ENCODE data around the gene DYNLL2. TPM values are rescaled to one million over a fixed set of nuclear protein-coding genes. Genes with fewer than 3 reads are reported as not detected.
A peak's percentile ranks its signal among the peaks of the same experiment; 100 is the strongest.

The DYNLL2 gene
- polyA plus RNA-seq, 2 of the 4 experiments (the other 2 are of a cell fraction): 19.6 to 33.7 TPM

GRCh38 chr17:58110012-58110411 is 26.8 kb downstream of the DYNLL2 start:
- Histone ChIP-seq H3K9me3 (peaks cover 10% of the 10 kb centered on the region; the same call in 2 of the 3 replicates), H3K4me1 (no peaks in the 10 kb centered on the region), H3K4me3 (no peak overlapping the region), H3K4me2 (no peak overlapping the region), H3K27ac (no peak overlapping the region)
- ATAC-seq: no peak
- no peak for DNase-seq (ENCODE audit: low read depth in 1 of 2, low spot score in 1 of 2)
- CTCF ChIA-PET: interaction anchor here (0.6 to 5.5 kb wide), 10 partner anchors 11 to 984 kb away, joined by 3 to 82 read pairs (median 3); no protein-coding TSS in a partner anchor
- WGBS (ENCODE audit: missing lambda C conversion rate): 56% methylated on average over 5 of the region's 5 CpGs
- TF ChIP-seq, protein P1, sequence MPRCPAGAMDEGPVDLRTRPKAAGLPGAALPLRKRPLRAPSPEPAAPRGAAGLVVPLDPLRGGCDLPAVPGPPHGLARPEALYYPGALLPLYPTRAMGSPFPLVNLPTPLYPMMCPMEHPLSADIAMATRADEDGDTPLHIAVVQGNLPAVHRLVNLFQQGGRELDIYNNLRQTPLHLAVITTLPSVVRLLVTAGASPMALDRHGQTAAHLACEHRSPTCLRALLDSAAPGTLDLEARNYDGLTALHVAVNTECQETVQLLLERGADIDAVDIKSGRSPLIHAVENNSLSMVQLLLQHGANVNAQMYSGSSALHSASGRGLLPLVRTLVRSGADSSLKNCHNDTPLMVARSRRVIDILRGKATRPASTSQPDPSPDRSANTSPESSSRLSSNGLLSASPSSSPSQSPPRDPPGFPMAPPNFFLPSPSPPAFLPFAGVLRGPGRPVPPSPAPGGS (IDR thresholded peaks at IDR 0.05): no peak
- TF ChIP-seq, protein P2, sequence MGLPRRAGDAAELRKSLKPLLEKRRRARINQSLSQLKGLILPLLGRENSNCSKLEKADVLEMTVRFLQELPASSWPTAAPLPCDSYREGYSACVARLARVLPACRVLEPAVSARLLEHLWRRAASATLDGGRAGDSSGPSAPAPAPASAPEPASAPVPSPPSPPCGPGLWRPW (IDR thresholded peaks at IDR 0.05): no peak
- TF ChIP-seq BHLHE40 (IDR thresholded peaks at IDR 0.05; ENCODE audit: low read depth, low read length): no peak
- POLR2A ChIA-PET: no interaction called here
- no peak for FAIRE-seq

DNA sequence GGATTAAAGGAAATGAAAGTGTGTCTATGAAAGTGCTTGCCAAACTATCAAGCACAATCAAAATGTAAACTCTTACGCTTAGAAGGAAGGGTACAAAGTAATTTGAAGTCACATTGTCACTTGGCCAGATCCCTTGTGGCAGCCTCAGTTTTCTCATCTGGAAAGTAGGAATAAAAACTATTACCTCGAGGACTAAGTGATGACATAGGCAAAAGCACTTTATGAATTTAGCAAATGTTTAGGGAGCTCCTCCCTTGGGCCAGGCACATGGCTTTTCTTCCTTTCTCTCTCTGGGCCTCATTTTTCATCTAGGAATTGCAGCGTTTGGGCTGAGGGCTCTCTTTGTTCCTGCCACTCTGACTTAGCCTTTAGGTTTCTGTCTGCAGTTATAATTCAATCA is 28.5 kb downstream of the DYNLL2 start:
- ATAC-seq (no peak), FAIRE-seq (no peak), DNase-seq (ENCODE audit: low read depth in 1 of 2, low spot score in 1 of 2) (no peak)
- no peak overlapping the region for H3K27ac ChIP-seq
- peaks cover 10% of the 10 kb centered on the region; the same call in 2 of the 3 replicates for H3K9me3 ChIP-seq
- TF ChIP-seq, protein P3, sequence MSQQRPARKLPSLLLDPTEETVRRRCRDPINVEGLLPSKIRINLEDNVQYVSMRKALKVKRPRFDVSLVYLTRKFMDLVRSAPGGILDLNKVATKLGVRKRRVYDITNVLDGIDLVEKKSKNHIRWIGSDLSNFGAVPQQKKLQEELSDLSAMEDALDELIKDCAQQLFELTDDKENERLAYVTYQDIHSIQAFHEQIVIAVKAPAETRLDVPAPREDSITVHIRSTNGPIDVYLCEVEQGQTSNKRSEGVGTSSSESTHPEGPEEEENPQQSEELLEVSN (IDR thresholded peaks at IDR 0.05; ENCODE audit: borderline replicate concordance, low read depth): no peak
- TF ChIP-seq ESRRA (IDR thresholded peaks at IDR 0.05; ENCODE audit: borderline replicate concordance, low read length): no peak
- TF ChIP-seq, protein P4, sequence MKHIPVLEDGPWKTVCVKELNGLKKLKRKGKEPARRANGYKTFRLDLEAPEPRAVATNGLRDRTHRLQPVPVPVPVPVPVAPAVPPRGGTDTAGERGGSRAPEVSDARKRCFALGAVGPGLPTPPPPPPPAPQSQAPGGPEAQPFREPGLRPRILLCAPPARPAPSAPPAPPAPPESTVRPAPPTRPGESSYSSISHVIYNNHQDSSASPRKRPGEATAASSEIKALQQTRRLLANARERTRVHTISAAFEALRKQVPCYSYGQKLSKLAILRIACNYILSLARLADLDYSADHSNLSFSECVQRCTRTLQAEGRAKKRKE (CRISPR knock-in tag; IDR thresholded peaks at IDR 0.05; ENCODE audit: low read depth): no peak
- TF ChIP-seq JUN (IDR thresholded peaks at IDR 0.05): no peak
- TF ChIP-seq SMC3 (IDR thresholded peaks at IDR 0.05): no peak
- peak; percentile 51 for TF ChIP-seq MAFK (IDR thresholded peaks at IDR 0.05; ENCODE audit: partially characterized antibody)
- no peak overlapping the region for H3K4me3 ChIP-seq
- 39% methylated on average over 3 of the region's 3 CpGs for WGBS (ENCODE audit: missing lambda C conversion rate)
- ChIA-PET POLR2A (interaction anchor here (2.4 kb wide), 1 partner anchor 104 kb away, joined by 5 read pairs; the partner anchor contains the start of gene SRSF1), CTCF (interaction anchor here (0.8 to 5.5 kb wide), 22 partner anchors 11 to 969 kb away, joined by 3 to 82 read pairs (median 7); partner anchors contain the start of gene SRSF1)
- no peaks in the 10 kb centered on the region for H3K4me1 ChIP-seq
- H3K4me2 ChIP-seq: no peak overlapping the region

DNA sequence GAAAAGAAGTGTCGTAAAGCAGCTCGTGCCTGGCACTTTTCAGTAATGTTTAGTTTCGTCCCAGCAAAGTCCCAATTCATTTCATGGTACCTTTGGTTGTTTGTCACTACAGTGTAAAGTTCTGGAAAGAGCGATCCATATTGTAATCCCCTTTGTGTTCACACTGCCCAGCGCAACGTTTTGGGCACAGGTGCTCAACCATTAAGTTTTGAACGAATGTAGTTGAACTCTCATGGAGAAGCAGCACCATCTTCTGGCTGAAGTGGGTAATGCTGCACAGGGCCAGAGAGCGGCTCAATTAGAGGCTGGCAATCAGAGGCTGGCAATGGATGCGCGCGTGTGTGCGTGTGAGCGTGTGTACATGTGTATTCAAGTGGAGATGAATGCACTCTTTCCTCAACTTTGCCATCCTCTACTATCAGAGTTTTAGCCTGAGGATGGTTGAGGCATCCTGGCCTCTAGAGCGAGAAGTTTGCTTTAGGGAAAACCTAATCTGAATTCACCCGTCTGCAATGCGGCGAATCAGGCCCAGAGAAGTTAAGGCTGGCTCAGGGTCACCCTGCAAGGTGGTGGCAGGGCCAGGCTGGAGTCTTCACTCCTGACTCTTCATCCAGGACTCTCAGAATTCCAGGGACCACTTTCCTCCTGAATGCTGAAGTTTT is 29.9 kb downstream of the DYNLL2 start:
- ATAC-seq: peak; percentile 80 to 87
- POLR2A ChIA-PET: interaction anchor here (2.4 kb wide), 1 partner anchor 106 kb away, joined by 5 read pairs; the partner anchor contains the start of gene SRSF1
- peak; percentile 78 to 79 for DNase-seq (ENCODE audit: low read depth in 1 of 2, low spot score in 1 of 2)
- Histone ChIP-seq H3K4me2 (peak overlapping the region; percentile 21; the same call in 1 of the 3 replicates), H3K9me3 (no peaks in the 10 kb centered on the region), H3K27ac (no peak overlapping the region), H3K4me1 (no peaks in the 10 kb centered on the region), H3K4me3 (no peak overlapping the region)
- peak; percentile 77 for FAIRE-seq
- TF ChIP-seq RAD21 (conservative IDR thresholded peaks at IDR 0.05 in 1 of 2, IDR thresholded peaks at IDR 0.05 in 1 of 2): peak; percentile 98 to 99
- TF ChIP-seq SMC3 (IDR thresholded peaks at IDR 0.05): peak; percentile 85
- TF ChIP-seq, protein P5, sequence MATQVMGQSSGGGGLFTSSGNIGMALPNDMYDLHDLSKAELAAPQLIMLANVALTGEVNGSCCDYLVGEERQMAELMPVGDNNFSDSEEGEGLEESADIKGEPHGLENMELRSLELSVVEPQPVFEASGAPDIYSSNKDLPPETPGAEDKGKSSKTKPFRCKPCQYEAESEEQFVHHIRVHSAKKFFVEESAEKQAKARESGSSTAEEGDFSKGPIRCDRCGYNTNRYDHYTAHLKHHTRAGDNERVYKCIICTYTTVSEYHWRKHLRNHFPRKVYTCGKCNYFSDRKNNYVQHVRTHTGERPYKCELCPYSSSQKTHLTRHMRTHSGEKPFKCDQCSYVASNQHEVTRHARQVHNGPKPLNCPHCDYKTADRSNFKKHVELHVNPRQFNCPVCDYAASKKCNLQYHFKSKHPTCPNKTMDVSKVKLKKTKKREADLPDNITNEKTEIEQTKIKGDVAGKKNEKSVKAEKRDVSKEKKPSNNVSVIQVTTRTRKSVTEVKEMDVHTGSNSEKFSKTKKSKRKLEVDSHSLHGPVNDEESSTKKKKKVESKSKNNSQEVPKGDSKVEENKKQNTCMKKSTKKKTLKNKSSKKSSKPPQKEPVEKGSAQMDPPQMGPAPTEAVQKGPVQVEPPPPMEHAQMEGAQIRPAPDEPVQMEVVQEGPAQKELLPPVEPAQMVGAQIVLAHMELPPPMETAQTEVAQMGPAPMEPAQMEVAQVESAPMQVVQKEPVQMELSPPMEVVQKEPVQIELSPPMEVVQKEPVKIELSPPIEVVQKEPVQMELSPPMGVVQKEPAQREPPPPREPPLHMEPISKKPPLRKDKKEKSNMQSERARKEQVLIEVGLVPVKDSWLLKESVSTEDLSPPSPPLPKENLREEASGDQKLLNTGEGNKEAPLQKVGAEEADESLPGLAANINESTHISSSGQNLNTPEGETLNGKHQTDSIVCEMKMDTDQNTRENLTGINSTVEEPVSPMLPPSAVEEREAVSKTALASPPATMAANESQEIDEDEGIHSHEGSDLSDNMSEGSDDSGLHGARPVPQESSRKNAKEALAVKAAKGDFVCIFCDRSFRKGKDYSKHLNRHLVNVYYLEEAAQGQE (IDR thresholded peaks at IDR 0.05): no peak
- no peak for TF ChIP-seq HOXB13 (CRISPR knock-in tag; IDR thresholded peaks at IDR 0.05; ENCODE audit: low read depth)
- TF ChIP-seq ZFP36 (IDR thresholded peaks at IDR 0.05; ENCODE audit: borderline replicate concordance, partially characterized antibody): no peak
- TF ChIP-seq, protein P6, sequence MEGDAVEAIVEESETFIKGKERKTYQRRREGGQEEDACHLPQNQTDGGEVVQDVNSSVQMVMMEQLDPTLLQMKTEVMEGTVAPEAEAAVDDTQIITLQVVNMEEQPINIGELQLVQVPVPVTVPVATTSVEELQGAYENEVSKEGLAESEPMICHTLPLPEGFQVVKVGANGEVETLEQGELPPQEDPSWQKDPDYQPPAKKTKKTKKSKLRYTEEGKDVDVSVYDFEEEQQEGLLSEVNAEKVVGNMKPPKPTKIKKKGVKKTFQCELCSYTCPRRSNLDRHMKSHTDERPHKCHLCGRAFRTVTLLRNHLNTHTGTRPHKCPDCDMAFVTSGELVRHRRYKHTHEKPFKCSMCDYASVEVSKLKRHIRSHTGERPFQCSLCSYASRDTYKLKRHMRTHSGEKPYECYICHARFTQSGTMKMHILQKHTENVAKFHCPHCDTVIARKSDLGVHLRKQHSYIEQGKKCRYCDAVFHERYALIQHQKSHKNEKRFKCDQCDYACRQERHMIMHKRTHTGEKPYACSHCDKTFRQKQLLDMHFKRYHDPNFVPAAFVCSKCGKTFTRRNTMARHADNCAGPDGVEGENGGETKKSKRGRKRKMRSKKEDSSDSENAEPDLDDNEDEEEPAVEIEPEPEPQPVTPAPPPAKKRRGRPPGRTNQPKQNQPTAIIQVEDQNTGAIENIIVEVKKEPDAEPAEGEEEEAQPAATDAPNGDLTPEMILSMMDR (IDR thresholded peaks at IDR 0.05): peak; percentile 96
- CTCF ChIA-PET: interaction anchor here (0.6 to 5.5 kb wide), 70 partner anchors 9 to 1006 kb away, joined by 3 to 82 read pairs (median 4); partner anchors contain the start of genes MRPS23 and SRSF1
- WGBS (ENCODE audit: missing lambda C conversion rate): 37% methylated on average over 17 of the region's 17 CpGs
